ENCODE results near the gene DDX1.

DDX1 gene

GRCh38 chr2:15562354-15563031 is 29.2 kb upstream of the DDX1 start:
- DNase-seq = no peak

- no peak for DNase-seq
These were observed 28.2 kb upstream of the DDX1 start for GRCh38 chr2:15563227-15564100.

DNA sequence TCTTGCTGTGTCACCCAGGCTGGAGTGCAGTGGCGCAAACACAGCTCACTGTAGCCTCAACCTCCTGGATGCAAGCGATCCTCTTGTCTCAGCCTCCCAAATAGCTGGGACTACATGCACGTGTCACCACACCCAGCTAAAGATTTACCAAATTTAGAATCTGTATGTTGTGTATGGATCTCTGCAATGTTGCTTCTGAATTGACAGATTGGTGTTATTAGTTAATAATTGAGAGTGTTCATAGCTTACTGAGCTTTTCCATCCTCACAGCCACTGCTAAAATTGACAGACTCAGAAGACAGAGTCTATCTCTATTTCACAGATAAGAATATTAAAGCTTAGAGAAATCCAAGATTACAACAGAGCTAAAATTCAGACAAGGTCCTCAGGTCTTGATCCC is 26.3 kb upstream of the DDX1 start:
- DNase-seq = no peak

GRCh38 chr2:15565994-15566671 is 25.5 kb upstream of the DDX1 start:
- no peak for DNase-seq

- DNase-seq = no peak
These were observed 24.8 kb upstream of the DDX1 start for GRCh38 chr2:15566912-15567311.

GRCh38 chr2:15568874-15569273 is 22.8 kb upstream of the DDX1 start:
- no peak for DNase-seq

- no peak for DNase-seq
These were observed 21.6 kb upstream of the DDX1 start for GRCh38 chr2:15570104-15570503.

DNA sequence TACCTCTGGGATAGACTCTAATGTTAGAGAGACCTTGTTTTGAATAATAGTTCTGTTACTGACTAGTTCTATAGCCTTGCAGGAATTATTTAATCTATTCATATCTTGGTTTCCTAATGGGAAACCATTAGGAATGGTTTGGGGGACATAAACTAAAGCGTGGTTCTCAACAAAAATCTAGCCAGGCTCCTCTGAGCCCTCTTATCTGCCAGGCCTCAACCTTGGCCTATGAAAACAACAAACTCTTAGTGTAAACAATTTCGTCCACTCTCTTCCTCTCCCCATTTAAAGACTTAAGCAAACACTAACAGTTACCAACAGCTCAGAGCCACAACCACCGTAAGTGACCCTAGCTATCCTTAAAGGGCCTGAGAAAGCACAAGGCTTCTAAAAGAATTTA is 19.9 kb upstream of the DDX1 start:
- no peak for DNase-seq

- peak; percentile 93 to 96 for DNase-seq
These were observed 14.5 kb upstream of the DDX1 start for GRCh38 chr2:15577071-15577735.

- DNase-seq = no peak
These were observed 12.0 kb upstream of the DDX1 start for GRCh38 chr2:15579641-15580040.

- no peak for DNase-seq
These were observed 11.2 kb upstream of the DDX1 start for GRCh38 chr2:15580451-15580850.

GRCh38 chr2:15582710-15583357 is 8.8 kb upstream of the DDX1 start:
- no peak for DNase-seq

DNA sequence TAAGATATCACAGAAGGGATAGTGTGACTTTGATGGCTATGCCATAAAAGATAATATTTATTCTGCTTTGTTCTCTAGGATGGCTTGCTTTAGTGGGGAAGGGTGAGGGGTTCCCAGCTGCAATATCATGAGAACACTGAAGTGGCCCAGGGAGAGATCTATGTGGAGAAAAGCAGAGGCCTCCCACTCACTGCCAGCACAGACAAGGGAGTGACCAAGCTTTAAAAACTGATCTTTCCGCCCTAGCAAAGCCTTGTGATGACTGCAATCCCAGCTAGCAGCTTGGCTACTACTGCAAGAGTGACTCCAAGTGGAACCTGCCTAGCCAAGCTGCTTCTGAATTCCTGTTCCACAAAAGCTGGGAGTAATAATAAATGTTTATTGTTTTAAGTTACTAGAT is 7.8 kb upstream of the DDX1 start:
- DNase-seq = no peak

- DNase-seq = no peak
These were observed 7.4 kb upstream of the DDX1 start for GRCh38 chr2:15584316-15584715.

DNA sequence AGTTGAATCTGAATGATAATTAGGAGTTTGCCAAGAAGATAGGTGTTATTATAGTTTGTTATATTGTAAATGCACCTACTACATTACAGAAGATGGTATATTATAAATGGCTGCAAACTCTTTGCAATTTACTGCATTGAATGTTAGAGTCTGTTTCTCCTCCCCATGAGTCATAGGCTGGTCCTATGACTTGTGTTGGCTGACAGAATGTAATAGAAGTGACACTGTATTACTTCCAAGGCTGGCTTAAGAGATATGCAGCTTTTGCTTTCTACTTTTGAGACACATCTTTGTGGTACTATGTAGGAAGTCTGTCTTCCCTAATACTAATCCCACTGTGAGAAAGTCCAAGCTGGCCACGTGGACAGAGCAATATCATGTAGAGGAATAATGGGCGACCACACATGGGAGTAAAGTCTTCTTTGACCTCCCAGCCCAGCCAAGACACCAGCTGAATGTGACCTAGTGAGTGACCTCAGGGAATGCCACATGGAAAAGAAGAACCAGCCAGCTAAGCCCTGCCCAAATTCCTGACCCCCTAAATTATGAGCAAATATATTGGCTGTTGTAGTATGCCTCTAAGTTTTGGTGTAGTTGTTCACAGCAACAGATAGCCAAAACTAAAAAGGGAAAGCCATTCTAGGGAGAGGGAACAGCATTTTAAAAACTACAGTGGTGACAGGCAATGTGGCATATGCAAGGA is 6.8 kb upstream of the DDX1 start:
- no peak for DNase-seq

DNA sequence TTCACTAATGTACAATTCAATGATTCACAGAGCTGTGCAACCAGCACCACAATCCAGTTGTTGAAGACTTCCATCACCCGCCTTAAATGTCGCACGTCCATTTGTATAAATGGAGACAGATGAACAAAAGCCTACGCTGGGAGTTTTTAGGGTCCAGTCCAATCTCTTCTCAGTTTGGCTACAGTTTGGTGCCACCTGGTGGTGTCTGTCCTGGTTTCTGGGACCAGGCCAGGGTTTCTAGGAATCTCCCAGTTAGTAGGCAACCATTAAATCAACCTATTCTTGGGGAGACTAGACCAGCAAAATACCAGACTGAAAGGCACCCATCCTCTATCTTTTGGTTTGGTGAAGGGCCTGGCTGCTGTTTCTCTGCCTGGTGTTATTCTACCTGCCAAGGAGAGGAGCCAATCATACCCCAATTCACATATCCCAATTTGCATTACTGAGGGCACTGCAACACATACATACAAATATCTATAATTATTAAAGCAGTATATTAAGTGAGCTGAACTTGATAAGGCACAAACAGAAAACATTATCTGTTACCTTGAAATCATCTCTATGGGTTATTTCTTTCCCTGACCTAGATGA is 3.2 kb upstream of the DDX1 start:
- DNase-seq = peak; percentile 16 to 35

DNA sequence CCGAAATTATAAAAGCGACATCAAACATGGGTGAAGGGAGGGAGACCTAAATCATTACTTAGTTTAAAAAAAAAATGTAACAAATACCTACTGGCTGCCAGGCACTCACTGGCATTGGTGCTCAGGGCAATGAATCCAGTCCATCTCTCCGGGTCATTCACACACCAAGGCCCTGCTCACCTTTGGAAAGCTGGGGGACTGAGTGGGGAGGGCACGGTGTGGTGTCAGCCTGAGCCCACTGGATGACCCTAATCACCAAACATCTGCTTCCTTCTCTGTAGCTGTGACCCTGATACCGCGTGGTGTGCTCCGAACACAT is 336 bp upstream of the DDX1 start:
- no peak for DNase-seq

- DNase-seq = no peak
These were observed 1.6 kb downstream of the DDX1 start for GRCh38 chr2:15593327-15593705.

DNA sequence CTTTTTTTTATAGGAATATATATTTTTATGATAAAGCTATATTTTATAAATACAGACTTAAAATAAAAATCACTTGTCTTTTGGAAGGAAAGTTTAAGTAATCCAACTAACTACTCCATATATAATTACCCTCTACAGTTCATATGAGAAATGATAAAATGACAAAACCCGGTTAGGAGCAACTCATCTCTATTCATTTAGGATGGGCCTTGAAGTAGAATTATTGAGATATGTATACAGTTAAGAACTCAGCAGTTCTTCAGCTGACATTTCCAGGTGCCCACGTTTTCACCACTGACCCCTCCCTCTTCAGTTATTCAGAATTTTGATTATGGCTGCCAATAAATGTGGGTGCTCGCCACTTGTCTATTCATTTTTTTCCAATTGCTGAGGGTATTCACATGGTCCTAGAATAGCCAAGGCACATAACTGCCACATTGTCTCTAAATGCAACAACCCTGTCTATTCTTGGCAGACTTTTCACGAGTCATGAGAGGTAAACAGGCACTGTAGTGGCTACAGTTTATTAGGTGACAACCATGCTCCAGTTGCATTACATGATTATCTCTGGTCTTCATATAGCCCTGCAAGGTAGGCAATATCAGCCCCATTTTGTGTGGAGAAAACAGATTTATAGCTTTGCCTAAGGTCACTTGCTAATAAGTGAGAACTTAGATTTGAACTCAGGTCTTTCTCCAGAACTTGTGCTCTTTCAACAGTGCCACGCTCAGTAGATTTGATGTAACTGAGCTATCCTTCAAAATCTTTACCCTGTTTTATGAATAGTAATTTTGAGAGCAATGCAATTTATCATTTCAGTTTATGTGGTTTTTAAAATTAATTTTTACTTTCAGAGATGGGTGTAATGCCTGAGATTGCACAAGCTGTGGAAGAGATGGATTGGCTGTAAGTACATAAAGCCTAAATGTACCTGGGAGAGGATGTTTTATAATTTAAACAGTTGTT is 2.9 kb downstream of the DDX1 start:
- DNase-seq = no peak

- DNase-seq = no peak
These were observed 3.8 kb downstream of the DDX1 start for GRCh38 chr2:15595342-15595905.
